Fibroblast of lung (primary cell): Measurements from ENCODE around the gene AASS. TPM values are rescaled to one million over a fixed set of nuclear protein-coding genes. Genes with fewer than 3 reads are reported as not detected.

Experiments used
- DNase-seq, 2 donors: peaks; one replicate each; pipeline versions ENCODE4 v3.0.0 to v3.0.0-alpha.2; 2010; ENCODE audit warnings: low read depth in 2 of 2
- H2AFZ ChIP-seq: 2 replicates; pipeline ENCODE4 v1.5.1; 2012; ENCODE audit warnings: low read length, control low read depth, inconsistent platforms
- H3K27ac ChIP-seq: 2 replicates; pipeline ENCODE4 v1.5.1; 2011; ENCODE audit warnings: low read length, control low read depth; ENCODE audit not compliant: insufficient read depth
- H3K27me3 ChIP-seq: 2 replicates; pipeline ENCODE4 v1.5.1; 2011; ENCODE audit warnings: mild to moderate bottlenecking, low read length; ENCODE audit not compliant: control insufficient read depth, insufficient read depth
- H3K36me3 ChIP-seq: 2 replicates; pipeline ENCODE4 v1.5.1; 2011; ENCODE audit warnings: low read length; ENCODE audit not compliant: control insufficient read depth, insufficient read depth
- H3K4me1 ChIP-seq: 2 replicates; pipeline ENCODE4 v1.5.1; 2011; ENCODE audit warnings: low read length; ENCODE audit not compliant: control insufficient read depth, insufficient read depth; ENCODE audit errors: extremely low read depth
- H3K4me2 ChIP-seq: 2 replicates; pipeline ENCODE4 v1.5.1; 2011; ENCODE audit warnings: low read length, control low read depth; ENCODE audit not compliant: insufficient read depth; ENCODE audit errors: extremely low read depth
- H3K4me3 ChIP-seq, 4 experiments: fragments of 200-600 bp in 1 of 4; sonication (generic) in 1 of 4; replicated peaks in 1 of 4; 2 replicates each; pipeline ENCODE4 v1.5.1; 2011 to 2016; ENCODE audit warnings: low read length in 4 of 4, low read depth in 3 of 4, mild to moderate bottlenecking in 3 of 4, control low read depth in 2 of 4, inconsistent platforms in 1 of 4, mixed read lengths in 1 of 4; ENCODE audit not compliant: insufficient read depth in 1 of 4; ENCODE audit errors: control extremely low read depth in 1 of 4
- H3K79me2 ChIP-seq: 2 replicates; pipeline ENCODE4 v1.5.1; 2012; ENCODE audit warnings: mild to moderate bottlenecking, low read length, inconsistent platforms; ENCODE audit not compliant: control insufficient read depth, insufficient read depth
- H3K9ac ChIP-seq: 2 replicates; pipeline ENCODE4 v1.5.1; 2011; ENCODE audit warnings: mild to moderate bottlenecking, low read length, control low read depth; ENCODE audit not compliant: insufficient read depth
- H3K9me3 ChIP-seq: 2 replicates; pipeline ENCODE4 v1.5.1; 2012; ENCODE audit warnings: low read depth, low read length; ENCODE audit not compliant: control insufficient read depth, insufficient read depth
- H4K20me1 ChIP-seq: 2 replicates; pipeline ENCODE4 v1.5.1; 2011; ENCODE audit warnings: low read length; ENCODE audit not compliant: control insufficient read depth, insufficient read depth; ENCODE audit errors: extremely low read depth
- EZH2 ChIP-seq: IDR thresholded peaks from 2 replicates; pipeline ENCODE4 v1.5.1; 2012; ENCODE audit warnings: low read length, control low read depth, mild to moderate bottlenecking; ENCODE audit errors: missing control alignments
- polyA plus RNA-seq, 2 donors: library from polyadenylated mRNA; depleted of rRNA in 1 of 2; stranded (reverse) in 1 of 2; unstranded in 1 of 2; fragments of >200 nt; gene quantifications; 2 replicates each; pipeline ENCODE4 v1.2.1, GENCODE V29; 2011 to 2012; ENCODE audit warnings: missing spikeins in 1 of 2
- total RNA-seq: library from RNA; depleted of rRNA; stranded (reverse); fragments of >200 nt; gene quantifications from 2 replicates; pipeline ENCODE4 v1.2.1, GENCODE V29; 2014
- TF ChIP-seq, protein P1 (sequence below), 2 donors: IDR thresholded peaks in 1 of 2; conservative IDR thresholded peaks in 1 of 2; 1 replicate in 1 of 2; 2 replicates in 1 of 2; pipeline ENCODE4 v1.5.1; 2011 to 2012; ENCODE audit warnings: low read length in 2 of 2, control low read depth in 1 of 2, inconsistent platforms in 1 of 2, low read depth in 1 of 2, mild to moderate bottlenecking in 1 of 2

Gene AASS
- total and polyA plus RNA-seq, 2 donors (not counting 1 experiment from before 2014, with no cell fraction given): 8.6 to 49.2 TPM

DNA sequence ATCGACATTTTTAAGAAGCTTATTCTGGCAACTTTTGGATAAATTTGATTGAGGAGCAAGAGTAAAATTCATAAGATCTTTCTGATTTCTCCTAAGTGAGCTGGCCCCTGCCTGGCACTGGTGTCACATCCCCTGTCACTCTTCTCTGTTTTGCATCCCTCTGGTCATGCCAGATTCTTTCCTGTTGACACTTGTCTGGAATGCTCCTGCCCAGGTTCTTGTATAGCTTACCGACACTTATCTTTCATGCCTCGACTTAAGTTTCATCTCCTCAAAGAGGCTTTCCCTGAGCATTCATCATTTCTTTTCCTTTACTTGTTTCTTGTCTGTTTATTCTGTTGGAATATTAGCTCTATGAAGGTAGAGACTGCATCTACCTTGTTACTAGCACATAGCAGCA is 22.2 kb upstream of the AASS start:
- Histone ChIP-seq H3K27ac (no peak overlapping the region), H3K79me2 (no peaks in the 10 kb centered on the region), H3K9ac (no peak overlapping the region), H3K4me3 (no peak overlapping the region), H3K27me3 (no peaks in the 10 kb centered on the region), H3K9me3 (no peaks in the 10 kb centered on the region), H3K36me3 (no peaks in the 10 kb centered on the region), H3K4me1 (no peaks in the 10 kb centered on the region), H2AFZ (no peak overlapping the region), H3K4me2 (no peak overlapping the region), H4K20me1 (no peaks in the 10 kb centered on the region)
- no peak for DNase-seq
- no peak for TF ChIP-seq EZH2
- TF ChIP-seq, protein P1, sequence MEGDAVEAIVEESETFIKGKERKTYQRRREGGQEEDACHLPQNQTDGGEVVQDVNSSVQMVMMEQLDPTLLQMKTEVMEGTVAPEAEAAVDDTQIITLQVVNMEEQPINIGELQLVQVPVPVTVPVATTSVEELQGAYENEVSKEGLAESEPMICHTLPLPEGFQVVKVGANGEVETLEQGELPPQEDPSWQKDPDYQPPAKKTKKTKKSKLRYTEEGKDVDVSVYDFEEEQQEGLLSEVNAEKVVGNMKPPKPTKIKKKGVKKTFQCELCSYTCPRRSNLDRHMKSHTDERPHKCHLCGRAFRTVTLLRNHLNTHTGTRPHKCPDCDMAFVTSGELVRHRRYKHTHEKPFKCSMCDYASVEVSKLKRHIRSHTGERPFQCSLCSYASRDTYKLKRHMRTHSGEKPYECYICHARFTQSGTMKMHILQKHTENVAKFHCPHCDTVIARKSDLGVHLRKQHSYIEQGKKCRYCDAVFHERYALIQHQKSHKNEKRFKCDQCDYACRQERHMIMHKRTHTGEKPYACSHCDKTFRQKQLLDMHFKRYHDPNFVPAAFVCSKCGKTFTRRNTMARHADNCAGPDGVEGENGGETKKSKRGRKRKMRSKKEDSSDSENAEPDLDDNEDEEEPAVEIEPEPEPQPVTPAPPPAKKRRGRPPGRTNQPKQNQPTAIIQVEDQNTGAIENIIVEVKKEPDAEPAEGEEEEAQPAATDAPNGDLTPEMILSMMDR (conservative IDR thresholded peaks at IDR 0.05 in 1 of 2, IDR thresholded peaks at IDR 0.05 in 1 of 2; ENCODE audit: low read depth in 1 of 2, low read length in 2 of 2): no peak

DNA sequence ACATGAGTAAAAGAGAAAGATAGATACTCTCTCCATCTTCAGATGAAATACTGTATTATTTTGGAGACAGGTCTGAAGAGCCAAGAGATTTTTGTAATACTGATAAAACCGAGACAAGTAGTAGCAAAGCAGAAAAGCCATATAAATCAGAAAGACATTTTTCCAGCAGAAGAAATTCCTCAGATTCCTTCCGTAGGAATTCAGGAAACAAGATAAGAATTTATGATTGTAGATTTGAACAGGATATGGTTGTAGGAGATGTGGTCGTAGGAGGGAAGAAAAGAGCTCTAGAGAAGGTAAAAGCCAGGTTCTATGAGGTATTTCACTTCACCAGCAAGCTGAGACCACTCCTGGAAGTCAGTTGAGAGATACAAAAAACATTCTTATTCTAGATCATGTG is 17.6 kb upstream of the AASS start:
- no peak overlapping the region for H2AFZ ChIP-seq
- no peak overlapping the region for H3K27ac ChIP-seq
- peak in 1 of 2 donors; percentile 46 for DNase-seq
- no peaks in the 10 kb centered on the region for H3K79me2 ChIP-seq
- H4K20me1 ChIP-seq: no peaks in the 10 kb centered on the region
- H3K9ac ChIP-seq: no peak overlapping the region
- no peaks in the 10 kb centered on the region for H3K4me1 ChIP-seq
- H3K27me3 ChIP-seq: no peaks in the 10 kb centered on the region
- H3K4me3 ChIP-seq: no peak overlapping the region
- H3K4me2 ChIP-seq: no peak overlapping the region
- H3K9me3 ChIP-seq: no peaks in the 10 kb centered on the region
- no peaks in the 10 kb centered on the region for H3K36me3 ChIP-seq
- no peak for TF ChIP-seq EZH2
- TF ChIP-seq, protein P1 (conservative IDR thresholded peaks at IDR 0.05 in 1 of 2, IDR thresholded peaks at IDR 0.05 in 1 of 2; ENCODE audit: low read depth in 1 of 2, low read length in 2 of 2): no peak

DNA sequence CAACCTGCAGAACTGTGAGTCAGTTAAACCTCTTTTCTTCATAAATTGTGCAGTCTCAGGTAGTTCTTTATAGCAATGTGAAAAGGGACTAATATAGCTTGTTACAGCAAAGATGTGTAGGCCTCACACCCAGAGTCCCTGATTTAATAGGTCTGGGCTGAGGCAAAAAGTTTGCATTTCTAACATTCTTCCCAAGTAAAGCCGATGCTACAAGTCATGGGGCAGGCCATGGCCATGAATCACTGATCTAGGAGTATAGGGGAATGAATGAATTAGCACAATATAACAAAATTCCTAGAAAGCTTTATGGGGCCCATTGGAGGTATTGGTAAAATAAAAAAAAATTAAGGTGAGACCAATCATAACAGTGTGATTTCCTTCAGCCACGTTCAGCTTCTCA is 11.5 kb upstream of the AASS start:
- peak in 1 of 2 donors; percentile 48 for DNase-seq
- Histone ChIP-seq H3K4me1 (no peaks in the 10 kb centered on the region), H3K9ac (no peak overlapping the region), H3K36me3 (no peaks in the 10 kb centered on the region), H3K4me3 (no peak overlapping the region), H4K20me1 (no peaks in the 10 kb centered on the region), H2AFZ (no peak overlapping the region), H3K27ac (no peak overlapping the region), H3K4me2 (no peak overlapping the region), H3K9me3 (no peaks in the 10 kb centered on the region), H3K79me2 (no peaks in the 10 kb centered on the region), H3K27me3 (no peaks in the 10 kb centered on the region)
- TF ChIP-seq EZH2: no peak
- TF ChIP-seq, protein P1 (conservative IDR thresholded peaks at IDR 0.05 in 1 of 2, IDR thresholded peaks at IDR 0.05 in 1 of 2; ENCODE audit: low read depth in 1 of 2, low read length in 2 of 2): no peak
